Immature natural killer cell (primary cell): Measurements from ENCODE around the gene KPNB1. TPM values are rescaled to one million over a fixed set of nuclear protein-coding genes. Genes with fewer than 3 reads are reported as not detected.
"Not testable (repeated sequence)": the region's sequence is repeated elsewhere in the genome, so short reads cannot be mapped to it uniquely, and the experiment has no call there.

Experiments used
- DNase-seq, 3 donors: peaks; one replicate each; pipeline ENCODE4 v3.0.0; 2022; ENCODE audit warnings: mixed read lengths in 1 of 3
- H3K27ac Mint-ChIP-seq, 6 donors: one replicate each; pipeline ENCODE4 v1.8.0; 2020; ENCODE audit warnings: mixed read lengths in 6 of 6, mild to moderate bottlenecking in 5 of 6, inconsistent platforms in 4 of 6, moderate library complexity in 3 of 6
- H3K27me3 Mint-ChIP-seq, 3 donors: one replicate each; pipeline ENCODE4 v1.8.0; 2020 to 2021; ENCODE audit warnings: low read depth in 3 of 3, mild to moderate bottlenecking in 3 of 3, mixed read lengths in 3 of 3, moderate library complexity in 3 of 3, inconsistent platforms in 1 of 3
- H3K36me3 Mint-ChIP-seq, 3 donors: one replicate each; pipeline ENCODE4 v1.8.0; 2020; ENCODE audit warnings: mixed read lengths in 3 of 3, inconsistent platforms in 2 of 3, mild to moderate bottlenecking in 2 of 3
- H3K4me1 Mint-ChIP-seq, 2 donors: one replicate each; pipeline ENCODE4 v1.8.0; 2020; ENCODE audit warnings: inconsistent platforms in 2 of 2, mild to moderate bottlenecking in 2 of 2, mixed read lengths in 2 of 2, moderate library complexity in 1 of 2
- H3K4me3 Mint-ChIP-seq, 5 donors: one replicate each; pipeline ENCODE4 v1.8.0; 2020; ENCODE audit warnings: mild to moderate bottlenecking in 5 of 5, mixed read lengths in 5 of 5, inconsistent platforms in 3 of 5, moderate library complexity in 3 of 5
- H3K9me3 Mint-ChIP-seq, 6 donors: one replicate each; pipeline ENCODE4 v1.8.0; 2020; ENCODE audit warnings: mild to moderate bottlenecking in 6 of 6, mixed read lengths in 6 of 6, inconsistent platforms in 4 of 6, moderate library complexity in 3 of 6
- polyA plus RNA-seq, 3 donors: library from polyadenylated mRNA; unstranded; fragments of 300-500 nt; fragmentation: Illumina TruSeq; gene quantifications; one replicate each; pipeline ENCODE4 v1.2.3, GENCODE V29; 2021

KPNB1 gene
- polyA plus RNA-seq, 3 donors from 2014 or later: 15.8 to 27.9 (median 17.3) TPM

DNA sequence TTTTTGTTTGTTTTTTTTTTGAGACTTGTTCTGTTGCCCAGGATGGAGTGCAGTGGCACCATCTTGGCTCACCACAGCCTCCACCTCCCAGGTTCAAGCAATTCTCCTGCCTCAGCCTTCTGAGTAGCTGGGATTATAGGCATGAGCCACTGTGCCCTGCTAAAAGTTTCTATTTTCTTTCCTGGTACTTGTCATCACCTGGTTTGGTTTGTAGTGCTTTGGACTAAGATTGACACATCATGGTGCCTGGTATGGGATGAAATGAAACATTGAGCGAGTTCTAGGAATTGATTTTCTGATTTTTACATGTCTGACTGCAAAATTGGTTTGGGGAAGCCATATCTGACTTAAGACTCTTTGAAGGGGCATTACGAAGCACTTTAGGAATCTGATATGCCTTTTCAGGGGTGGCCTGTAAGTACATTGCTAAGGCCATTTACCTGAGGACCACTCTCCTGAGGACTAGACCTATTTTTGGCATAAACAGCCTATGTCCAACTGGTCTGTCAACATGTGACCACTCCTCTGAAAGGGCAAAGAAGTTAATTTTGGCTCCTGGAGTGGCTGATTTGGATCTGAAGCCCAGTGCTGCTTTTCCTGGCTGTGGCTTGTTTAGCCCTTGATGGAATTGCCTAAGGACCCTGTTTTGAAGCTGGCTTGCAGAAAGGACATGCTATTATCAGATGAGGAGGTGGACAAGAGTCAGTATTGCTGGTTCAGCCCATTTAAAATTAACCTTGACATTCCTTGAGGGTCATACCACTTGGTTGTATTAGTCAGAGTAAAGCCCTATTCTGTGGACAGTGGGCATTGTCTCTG lies 25.9 kb downstream of the KPNB1 start:
- Mint-ChIP-seq H3K27ac (peak overlapping the region in 3 of 6 donors; percentile 17 to 68 (median 41)), H3K36me3 (peaks cover 26 to 68% (median 56%) of the 10 kb centered on the region in 3 donors), H3K4me1 (no peaks in the 10 kb centered on the region), H3K9me3 (no peaks in the 10 kb centered on the region), H3K27me3 (peaks cover 0 to 2% (median 0%) of the 10 kb centered on the region in 3 donors), H3K4me3 (no peak overlapping the region)
- DNase-seq: no peak

DNA sequence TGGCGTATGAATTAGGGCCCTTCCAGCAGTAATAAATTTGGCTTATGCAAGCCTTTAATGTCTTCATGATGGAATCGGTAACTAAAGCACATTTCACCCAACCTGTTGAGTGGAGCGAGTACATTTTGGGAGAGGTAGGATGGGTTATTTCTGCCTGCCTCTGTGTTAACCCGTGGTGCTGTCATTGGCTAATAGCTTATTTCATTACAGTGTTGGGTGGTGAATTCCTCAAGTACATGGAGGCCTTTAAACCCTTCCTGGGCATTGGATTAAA lies 26.4 kb downstream of the KPNB1 start:
- peaks cover 26 to 70% (median 60%) of the 10 kb centered on the region in 3 donors for H3K36me3 Mint-ChIP-seq
- no peak overlapping the region for H3K27ac Mint-ChIP-seq
- DNase-seq: no peak
- no peaks in the 10 kb centered on the region for H3K9me3 Mint-ChIP-seq
- no peaks in the 10 kb centered on the region for H3K4me1 Mint-ChIP-seq
- peaks cover 0 to 1% (median 0%) of the 10 kb centered on the region in 3 donors for H3K27me3 Mint-ChIP-seq
- no peak overlapping the region for H3K4me3 Mint-ChIP-seq

DNA sequence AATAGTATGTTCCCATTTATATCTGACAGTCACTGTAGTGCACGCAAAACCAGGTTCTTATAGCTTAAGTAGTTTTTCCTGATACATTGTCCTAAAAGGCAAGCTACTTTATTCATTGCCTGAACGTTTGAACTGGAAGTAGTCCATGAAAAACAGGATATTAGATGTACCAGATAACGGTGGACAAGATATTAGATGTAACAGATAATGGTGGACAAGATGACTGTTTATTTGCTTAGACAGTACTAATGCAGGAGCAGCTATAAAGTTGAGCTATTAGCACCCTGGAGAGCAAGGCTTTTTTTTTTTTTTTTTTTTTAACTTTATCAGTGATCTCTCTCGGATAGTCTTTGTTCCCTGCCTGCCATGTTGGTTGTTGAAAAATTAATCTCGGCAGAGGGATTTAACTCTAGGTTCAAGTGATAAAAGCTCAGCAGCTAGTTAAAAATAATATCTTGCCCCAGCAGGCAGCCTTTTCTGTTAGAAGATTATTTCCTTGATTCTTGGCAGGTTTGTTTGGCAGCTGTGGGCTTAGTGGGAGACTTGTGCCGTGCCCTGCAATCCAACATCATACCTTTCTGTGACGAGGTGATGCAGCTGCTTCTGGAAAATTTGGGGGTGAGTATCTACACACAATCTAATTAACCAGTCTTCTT lies 26.9 kb downstream of the KPNB1 start:
- DNase-seq: no peak
- Mint-ChIP-seq H3K27ac (peak overlapping the region in 1 of 6 donors; percentile 37), H3K4me1 (no peaks in the 10 kb centered on the region), H3K4me3 (no peak overlapping the region), H3K36me3 (peaks cover 26 to 70% (median 60%) of the 10 kb centered on the region in 3 donors), H3K27me3 (no peaks in the 10 kb centered on the region), H3K9me3 (no peaks in the 10 kb centered on the region)

DNA sequence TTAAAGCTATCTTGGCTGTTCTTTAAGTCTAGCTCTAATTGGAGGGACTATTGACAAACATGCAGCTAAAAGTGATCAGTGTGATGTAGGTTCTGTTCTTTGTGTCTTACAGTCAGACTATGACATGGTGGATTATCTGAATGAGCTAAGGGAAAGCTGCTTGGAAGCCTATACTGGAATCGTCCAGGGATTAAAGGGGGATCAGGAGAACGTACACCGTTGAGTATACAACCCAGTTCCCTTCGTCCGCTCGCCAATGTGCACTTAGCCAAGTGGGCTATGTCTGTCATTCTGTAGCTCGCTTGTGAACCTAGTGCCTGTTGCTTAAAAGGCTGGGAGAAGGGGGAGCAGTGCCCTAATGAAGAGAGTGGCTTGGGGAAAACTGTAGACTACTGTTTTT lies 28.5 kb downstream of the KPNB1 start:
- H3K9me3 Mint-ChIP-seq: no peaks in the 10 kb centered on the region
- no peak overlapping the region for H3K4me3 Mint-ChIP-seq
- H3K4me1 Mint-ChIP-seq: no peaks in the 10 kb centered on the region
- no peak overlapping the region for H3K27ac Mint-ChIP-seq
- H3K36me3 Mint-ChIP-seq: peaks cover 30 to 78% (median 62%) of the 10 kb centered on the region in 3 donors
- H3K27me3 Mint-ChIP-seq: no peaks in the 10 kb centered on the region
- DNase-seq: no peak

DNA sequence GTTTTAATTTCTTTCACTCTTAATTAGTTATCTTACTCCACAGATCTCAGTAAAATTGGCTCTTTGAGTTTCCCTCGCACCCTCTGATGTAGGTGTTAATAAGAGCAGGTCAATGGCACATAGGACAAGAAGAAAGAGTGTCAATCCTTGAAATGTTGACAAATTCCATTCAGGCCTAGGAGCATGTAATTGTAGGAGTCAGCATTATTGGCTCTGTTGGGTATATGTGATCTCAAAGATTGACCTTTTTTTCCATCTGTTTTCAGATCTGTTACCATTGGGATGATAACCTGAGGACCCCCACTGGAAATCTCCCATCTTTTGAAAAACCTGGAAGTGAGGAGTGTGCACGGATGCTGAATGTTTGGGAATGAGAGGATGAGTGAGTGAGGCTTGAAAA lies 32.4 kb downstream of the KPNB1 start:
- no peak for DNase-seq
- no peaks in the 10 kb centered on the region for H3K9me3 Mint-ChIP-seq
- H3K36me3 Mint-ChIP-seq: peaks cover 26 to 55% (median 43%) of the 10 kb centered on the region in 3 donors
- no peaks in the 10 kb centered on the region for H3K4me1 Mint-ChIP-seq
- no peaks in the 10 kb centered on the region for H3K27me3 Mint-ChIP-seq
- no peak overlapping the region for H3K4me3 Mint-ChIP-seq
- H3K27ac Mint-ChIP-seq: peak overlapping the region in 4 of 6 donors; percentile 1 to 69 (median 23)

DNA sequence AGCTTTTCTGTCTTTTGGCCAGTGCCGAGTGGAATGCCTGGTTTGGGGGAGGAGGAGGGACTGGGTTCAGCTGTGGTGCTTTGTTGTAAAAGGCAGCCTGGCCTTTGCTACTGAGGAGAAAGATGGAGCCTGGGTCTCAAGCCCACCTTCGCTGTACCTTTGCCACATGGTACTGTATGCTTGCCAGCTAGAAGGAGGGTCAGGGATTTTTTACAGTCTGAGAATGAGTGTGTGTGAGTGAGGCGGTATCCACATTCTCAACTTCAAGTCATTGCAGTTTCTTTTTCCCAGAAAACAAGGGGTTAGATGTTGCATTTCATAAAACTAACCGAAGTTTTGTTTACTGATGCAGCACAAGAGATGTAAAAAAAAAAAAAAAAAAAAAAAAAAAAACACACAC lies 33.0 kb downstream of the KPNB1 start:
- not testable (repeated sequence) for H3K4me1 Mint-ChIP-seq, H3K9me3 Mint-ChIP-seq, H3K27me3 Mint-ChIP-seq, DNase-seq, H3K4me3 Mint-ChIP-seq
- H3K27ac Mint-ChIP-seq: peak overlapping the region in 2 of 6 donors; percentile 10 to 45
- peaks cover 21 to 49% (median 38%) of the 10 kb centered on the region in 3 donors for H3K36me3 Mint-ChIP-seq

DNA sequence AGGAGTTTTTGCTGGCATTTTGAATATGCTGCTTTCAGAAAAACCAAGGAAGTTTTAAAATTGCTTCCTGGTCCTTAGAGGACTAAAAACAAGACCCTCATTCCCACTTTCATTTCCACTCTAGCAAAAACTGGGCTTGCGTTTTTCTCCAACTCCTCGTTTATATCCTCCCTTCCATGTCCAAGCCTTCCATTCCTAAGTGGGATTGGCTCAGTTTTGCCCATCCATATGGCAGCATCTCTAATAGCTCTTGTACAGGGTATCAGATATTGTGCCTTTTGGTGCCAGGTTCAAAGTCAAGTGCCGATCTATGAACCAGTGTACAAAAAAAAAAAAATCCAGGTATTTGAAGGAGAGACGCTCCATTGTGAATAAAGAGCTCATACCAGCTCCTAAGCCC lies 34.3 kb downstream of the KPNB1 start:
- Mint-ChIP-seq H3K27me3 (peaks cover 0 to 2% (median 1%) of the 10 kb centered on the region in 3 donors), H3K4me1 (no peaks in the 10 kb centered on the region), H3K36me3 (peaks cover 15 to 42% (median 32%) of the 10 kb centered on the region in 3 donors), H3K4me3 (no peak overlapping the region), H3K9me3 (no peaks in the 10 kb centered on the region), H3K27ac (peak overlapping the region in 5 of 6 donors; percentile 1 to 67 (median 28))
- DNase-seq: no peak

DNA sequence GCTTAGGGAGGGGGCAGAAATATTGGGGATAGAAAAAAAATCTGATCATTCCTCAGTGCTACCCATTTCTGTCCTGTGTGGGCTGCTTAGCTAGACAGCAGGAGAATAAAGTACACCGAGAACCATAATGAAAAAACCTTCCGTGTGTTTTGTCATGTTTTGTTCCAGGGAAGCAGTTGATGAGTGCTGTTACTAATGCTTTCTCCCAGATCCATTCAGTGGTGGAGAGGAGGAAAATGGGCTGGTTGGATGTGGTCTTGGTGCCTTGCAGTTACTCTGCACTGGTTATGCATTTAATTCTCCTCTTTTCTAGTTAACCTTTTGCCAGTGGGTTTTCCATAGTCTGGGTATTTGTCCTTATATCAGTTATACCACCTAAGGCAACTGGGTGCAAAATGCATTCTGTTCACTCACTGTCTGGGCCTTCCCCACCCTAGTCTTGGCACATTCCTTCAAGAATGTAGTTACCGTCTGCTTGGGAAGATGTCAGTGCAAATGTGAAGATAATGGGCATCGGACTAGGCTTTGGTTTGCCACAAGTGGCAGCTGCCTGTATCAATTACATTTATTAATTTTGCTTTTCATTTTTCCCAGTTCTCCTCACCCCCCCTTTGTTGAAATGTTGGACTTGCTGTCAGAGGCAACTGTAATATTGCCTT lies 34.9 kb downstream of the KPNB1 start:
- Mint-ChIP-seq H3K27ac (peak overlapping the region; percentile 20 to 80 (median 58)), H3K4me3 (no peak overlapping the region), H3K4me1 (no peaks in the 10 kb centered on the region), H3K27me3 (peaks cover 0 to 2% (median 1%) of the 10 kb centered on the region in 3 donors), H3K9me3 (no peaks in the 10 kb centered on the region), H3K36me3 (peaks cover 15 to 42% (median 32%) of the 10 kb centered on the region in 3 donors)
- no peak for DNase-seq

DNA sequence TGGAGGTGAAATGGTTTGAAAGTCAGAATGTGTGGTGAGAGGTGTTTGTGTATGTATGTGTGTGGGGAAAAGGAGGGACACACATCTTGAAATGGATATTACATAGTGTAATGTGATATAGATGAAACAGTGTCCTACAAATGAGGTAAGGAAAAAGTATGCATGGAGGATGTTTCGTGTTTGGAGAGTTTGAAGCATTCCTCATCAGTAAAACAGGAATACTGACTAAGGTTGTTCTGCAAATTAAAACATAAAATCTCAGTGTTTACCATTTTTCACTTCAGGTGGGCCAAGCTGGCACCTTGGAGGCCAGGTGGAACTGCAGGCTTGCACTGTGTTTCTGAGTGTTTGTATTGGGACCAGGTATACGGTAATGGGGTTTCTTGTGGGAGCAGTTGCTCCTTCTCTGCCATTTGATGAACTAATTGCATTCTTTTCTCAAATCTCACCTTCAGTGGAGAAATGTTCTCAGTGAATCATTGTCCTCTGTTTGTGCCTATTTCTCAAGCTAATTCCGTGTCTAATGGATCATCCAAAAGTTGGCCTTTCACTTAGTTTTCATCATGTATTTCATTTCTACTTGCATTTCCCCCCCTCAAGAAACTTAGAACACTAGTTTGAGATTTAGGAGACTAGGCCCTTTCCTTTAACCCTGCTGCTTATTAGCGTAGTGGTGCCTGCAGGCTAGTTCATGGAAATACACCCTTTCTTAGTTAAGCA lies 36.0 kb downstream of the KPNB1 start:
- DNase-seq: no peak
- Mint-ChIP-seq H3K4me3 (no peak overlapping the region), H3K27ac (peak overlapping the region in 5 of 6 donors; percentile 9 to 66 (median 22)), H3K36me3 (peaks cover 15 to 32% (median 22%) of the 10 kb centered on the region in 3 donors), H3K9me3 (no peaks in the 10 kb centered on the region), H3K27me3 (peaks cover 0 to 2% (median 1%) of the 10 kb centered on the region in 3 donors), H3K4me1 (no peaks in the 10 kb centered on the region)

DNA sequence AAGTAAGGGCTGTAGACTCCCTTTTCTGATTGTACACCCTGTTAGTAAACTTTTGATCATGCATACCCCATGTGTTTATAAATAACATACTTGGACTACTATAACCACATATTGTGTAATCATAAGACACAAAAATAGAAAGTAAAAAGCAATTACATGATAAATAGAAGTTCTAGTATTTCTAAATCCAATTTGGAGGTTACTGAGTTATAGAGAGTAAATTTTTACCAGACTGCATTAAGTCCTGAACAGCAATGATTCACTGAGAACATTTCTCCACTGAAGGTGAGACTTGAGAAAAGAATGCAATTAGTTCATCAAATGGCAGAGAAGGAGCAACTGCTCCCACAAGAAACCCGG lies 36.5 kb downstream of the KPNB1 start:
- Mint-ChIP-seq H3K4me1 (no peaks in the 10 kb centered on the region), H3K9me3 (no peaks in the 10 kb centered on the region), H3K4me3 (no peak overlapping the region), H3K27me3 (peaks cover 0 to 2% (median 1%) of the 10 kb centered on the region in 3 donors), H3K27ac (peak overlapping the region in 5 of 6 donors; percentile 9 to 51 (median 18)), H3K36me3 (peaks cover 15 to 29% (median 19%) of the 10 kb centered on the region in 3 donors)
- no peak for DNase-seq

DNA sequence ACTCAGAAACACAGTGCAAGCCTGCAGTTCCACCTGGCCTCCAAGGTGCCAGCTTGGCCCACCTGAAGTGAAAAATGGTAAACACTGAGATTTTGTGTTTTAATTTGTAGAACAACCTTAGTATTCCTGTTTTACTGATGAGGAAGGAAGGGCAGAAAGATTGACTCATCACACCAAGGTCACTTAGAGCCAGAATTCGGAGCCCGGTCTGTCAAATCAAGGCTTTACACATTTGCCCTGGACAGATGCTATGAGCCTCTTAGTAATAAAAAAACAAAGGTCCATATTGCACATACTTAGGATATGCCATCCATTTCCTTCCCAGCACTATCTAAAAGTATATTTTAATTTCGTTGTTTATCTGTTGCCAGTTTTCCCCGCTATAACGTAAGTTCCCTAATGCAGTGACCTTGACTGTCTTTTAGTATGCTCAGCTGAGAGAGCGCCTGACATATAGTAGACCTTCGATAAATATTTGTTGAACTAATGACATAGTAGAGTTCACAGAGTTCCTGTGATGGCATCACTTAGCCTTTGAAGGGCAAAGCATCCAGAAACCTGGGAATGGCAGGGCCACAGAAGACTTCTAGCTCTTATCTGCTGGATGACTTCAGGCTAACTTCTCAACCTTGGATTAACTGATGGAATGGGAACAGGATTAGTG lies 37.1 kb downstream of the KPNB1 start:
- Mint-ChIP-seq H3K27ac (peak overlapping the region in 4 of 6 donors; percentile 28 to 73 (median 68)), H3K4me3 (no peak overlapping the region), H3K27me3 (peaks cover 0 to 2% (median 1%) of the 10 kb centered on the region in 3 donors), H3K4me1 (peaks cover under 1 to 2% of the 10 kb centered on the region in 2 donors), H3K36me3 (peaks cover 15 to 28% (median 19%) of the 10 kb centered on the region in 3 donors), H3K9me3 (no peaks in the 10 kb centered on the region)
- no peak for DNase-seq

DNA sequence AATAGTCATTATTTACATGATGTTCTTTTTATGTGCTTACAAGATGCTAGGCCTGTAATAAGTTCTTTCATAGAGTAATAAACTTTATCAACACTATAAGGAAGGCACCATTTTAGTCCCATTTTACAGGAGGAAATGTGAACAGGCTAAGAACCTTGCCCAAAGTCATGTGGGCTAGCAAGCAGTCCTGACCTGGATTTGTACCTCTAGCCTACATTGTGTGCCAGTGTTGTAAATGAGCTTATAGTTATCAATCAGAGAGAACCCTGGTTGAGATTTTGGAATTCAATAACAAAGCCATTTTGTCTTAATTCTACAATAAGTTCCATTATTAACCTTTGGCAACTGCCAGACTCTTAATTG lies 37.6 kb downstream of the KPNB1 start:
- Mint-ChIP-seq H3K9me3 (no peaks in the 10 kb centered on the region), H3K27ac (peak overlapping the region in 4 of 6 donors; percentile 28 to 73 (median 68)), H3K36me3 (peaks cover 10 to 23% (median 14%) of the 10 kb centered on the region in 3 donors), H3K4me1 (peaks cover 5 to 7% of the 10 kb centered on the region in 2 donors), H3K4me3 (no peak overlapping the region), H3K27me3 (peaks cover 0 to 2% (median 1%) of the 10 kb centered on the region in 3 donors)
- no peak for DNase-seq

DNA sequence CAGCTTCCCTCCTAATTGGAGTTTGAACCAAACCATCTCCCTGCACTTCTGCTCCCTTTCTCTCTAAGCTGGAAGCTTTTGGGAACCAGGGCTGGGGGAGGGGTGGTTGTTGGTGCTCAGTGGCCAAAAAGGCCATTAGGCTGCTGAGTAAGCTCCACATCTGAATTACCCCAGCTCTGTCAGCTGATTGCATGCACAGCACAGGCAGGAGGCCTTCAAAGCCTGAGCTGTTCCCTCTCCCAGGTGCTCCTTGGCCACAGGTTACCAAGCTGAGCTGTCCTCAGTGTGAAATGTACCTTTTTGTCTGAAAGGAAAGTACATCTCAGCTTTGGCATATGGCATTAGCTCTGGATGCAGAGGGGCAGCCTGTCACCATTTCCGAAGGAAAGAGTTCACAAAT lies 38.0 kb downstream of the KPNB1 start:
- Mint-ChIP-seq H3K36me3 (peaks cover 9 to 18% (median 13%) of the 10 kb centered on the region in 3 donors), H3K9me3 (no peaks in the 10 kb centered on the region), H3K4me3 (no peak overlapping the region), H3K27ac (peak overlapping the region in 1 of 6 donors; percentile 43), H3K27me3 (peaks cover 0 to 2% (median 1%) of the 10 kb centered on the region in 3 donors), H3K4me1 (peaks cover 10 to 11% of the 10 kb centered on the region in 2 donors)
- DNase-seq: no peak
